Heart right ventricle (tissue), 16 donors: ENCODE data around the gene AMN. TPM values are rescaled to one million over a fixed set of nuclear protein-coding genes. Genes with fewer than 3 reads are reported as not detected.
A peak's percentile ranks its signal among the peaks of the same experiment; 100 is the strongest.

Source experiments
- ATAC-seq, 8 donors: fragments of 200-7000 bp; cut with Tn5 transposase; one replicate each; pipeline ENCODE4 v1.9.1; 2020; ENCODE audit warnings: mild to moderate bottlenecking in 8 of 8, moderate library complexity in 8 of 8, moderate number of reproducible peaks in 1 of 8
- DNase-seq, 2 donors: peaks; one replicate each; pipeline ENCODE4 v3.0.0-alpha.2; 2020
- H3K27ac ChIP-seq, 10 donors: fragments of 200-600 bp; sonication (generic) in 2 of 10; one replicate each; pipeline versions ENCODE4 v1.5.0 to v1.8.0; 2020 to 2022; ENCODE audit warnings: mild to moderate bottlenecking in 3 of 10
- H3K27me3 ChIP-seq, 7 donors: fragments of 200-600 bp; one replicate each; pipeline ENCODE4 v1.8.0; 2021 to 2022; ENCODE audit warnings: mild to moderate bottlenecking in 2 of 7
- H3K36me3 ChIP-seq, 9 donors: fragments of 200-600 bp; sonication (generic) in 1 of 9; one replicate each; pipeline versions ENCODE4 v1.5.0 to v1.8.0; 2020 to 2022; ENCODE audit warnings: mild to moderate bottlenecking in 2 of 9
- H3K4me1 ChIP-seq, 9 donors: fragments of 200-600 bp; sonication (generic) in 1 of 9; one replicate each; pipeline versions ENCODE4 v1.5.0 to v1.8.0; 2020 to 2022; ENCODE audit warnings: mild to moderate bottlenecking in 4 of 9
- H3K4me3 ChIP-seq, 10 donors: fragments of 200-600 bp; sonication (generic) in 2 of 10; one replicate each; pipeline versions ENCODE4 v1.5.0 to v1.8.0; 2020 to 2022; ENCODE audit warnings: mild to moderate bottlenecking in 7 of 10, moderate library complexity in 2 of 10
- H3K9me3 ChIP-seq, 11 donors: fragments of 200-600 bp in 10 of 11; sonication (generic) in 2 of 11; one replicate each; pipeline versions ENCODE4 v1.5.0 to v1.8.0; 2013 to 2022; ENCODE audit warnings: mild to moderate bottlenecking in 2 of 11, control low read depth in 1 of 11, moderate library complexity in 1 of 11
- CTCF ChIP-seq, 9 donors: fragments of 200-600 bp; sonication (generic) in 2 of 9; IDR thresholded peaks; one replicate each; pipeline versions ENCODE4 v1.5.0 to v1.8.0; 2021 to 2022; ENCODE audit warnings: antibody characterized with exemption in 9 of 9, mild to moderate bottlenecking in 5 of 9, moderate library complexity in 1 of 9
- WGBS, 2 donors: extraction: QIAGEN DNeasy Blood & Tissue Kit; methylation state at CpG; one replicate each; pipeline ENCODE4 v1.1.7; 2013; ENCODE audit warnings: inconsistent platforms in 1 of 2; 5-methylcytosine and 5-hydroxymethylcytosine counted together
- intact Hi-C, 10 donors: fragments of 100-400 bp; cut with DNase I; formaldehyde crosslinking; loops; one replicate each; pipeline versions ENCODE4 v1.11.1 to v1.14.2; 2022
- polyA plus RNA-seq, 2 donors: library from polyadenylated mRNA; stranded (reverse); fragments of 200-250 nt; gene quantifications; one replicate each; pipeline ENCODE4 v1.2.3, GENCODE V29; 2013
- total RNA-seq, 10 donors: library from RNA; stranded (reverse); fragmentation: NEBNext Ultra II Directional in 3 of 10; extraction: Animal tissue kit (Norgen Biotek cat#: 25700) in 3 of 10; gene quantifications; one replicate each; pipeline versions ENCODE4 v1.2.1 to v1.2.4, GENCODE V29; 2021 to 2023
- donor health status: Arrhythmogenic right ventricular cardiomyopathy.
- donor health status: ischemic (EF 13 %, LVEDD 7.1; RV severe dilation, severe dysfunction).
- donor health status: healthy with polysubstance abuse.
- donor health status: DM: no; HTN: yes; CAD: no.
- donor health status: DM: no; HTN: no; CAD: no.
- donor health status: ischemic (EF 25% LVEDD 6.9; RV normal size, moderate dysfunction).
- donor health status: ischemic (EF 25% LVEDD 5.7; RV mildly dilated, moderate dysfunction).
- donor health status: healthy.
- donor health status: DM: yes; HTN: yes; CAD: no.
- donor health status: Ischemic cardiomyopathy.
- donor health status: ischemic (EF 35%, LVEDD 5.7; RV mildly dilated, moderate dysfunction).
- donor health status: nonischemic (EF 11% LVEDD 7.7; RV severe dilation, severe dysfunction).
- donor health status: DM: yes; HTN: yes; CAD: no.
- donor health status: PGD.
- donor health status: ischemic (EF 29% LVEDD 5.4; RV normal size, mild dysfunction).
- donor health status: nonischemic (EF 23%, LVEDD 6.1; RV moderate dilation, normal function).

Gene AMN
- total and polyA plus RNA-seq, 12 donors, result 0.15 to 0.40 (median 0.17) TPM; not detected in 9

GRCh38 chr14:102928412-102929240 lies 6.2 kb downstream of the AMN start:
- H3K4me1 ChIP-seq, result peaks cover 16 to 35% (median 25%) of the 10 kb centered on the region in 9 donors
- peak; percentile 32 to 64 (median 55) for ATAC-seq
- peaks cover 0 to 21% (median 5%) of the 10 kb centered on the region in 9 donors for H3K36me3 ChIP-seq
- no peak overlapping the region for H3K27ac ChIP-seq
- WGBS, 2 donors, result 2% methylated on average over 74 to 93 of the region's 94 CpGs
- no peak for TF ChIP-seq CTCF (IDR thresholded peaks at IDR 0.05)
- peak; percentile 43 to 63 for DNase-seq
- H3K27me3 ChIP-seq, result peaks cover 21 to 87% (median 70%) of the 10 kb centered on the region in 7 donors
- H3K9me3 ChIP-seq, result no peaks in the 10 kb centered on the region
- intact Hi-C loops, result no loop called here
- peak overlapping the region; percentile 15 to 53 (median 47) for H3K4me3 ChIP-seq

- Histone ChIP-seq H3K4me3 (peak overlapping the region; percentile 15 to 53 (median 47)), H3K27ac (no peak overlapping the region), H3K9me3 (no peaks in the 10 kb centered on the region), H3K4me1 (peaks cover 16 to 30% (median 25%) of the 10 kb centered on the region in 9 donors), H3K36me3 (peaks cover 0 to 29% (median 8%) of the 10 kb centered on the region in 9 donors), H3K27me3 (peaks cover 17 to 78% (median 61%) of the 10 kb centered on the region in 7 donors)
- WGBS, 2 donors, result 2 to 3% methylated on average over 91 to 94 of the region's 94 CpGs
- ATAC-seq (peak in 3 of 8 donors; percentile 1 to 16 (median 13)), DNase-seq (no peak)
- no peak for TF ChIP-seq CTCF (IDR thresholded peaks at IDR 0.05)
- intact Hi-C loops, result no loop called here
These were observed 7.0 kb downstream of the AMN start for GRCh38 chr14:102929241-102930137.

- peaks cover 16 to 30% (median 25%) of the 10 kb centered on the region in 9 donors for H3K4me1 ChIP-seq
- no peak for DNase-seq
- ATAC-seq, result no peak
- intact Hi-C loops, result no loop called here
- peaks cover 17 to 71% (median 54%) of the 10 kb centered on the region in 7 donors for H3K27me3 ChIP-seq
- no peaks in the 10 kb centered on the region for H3K9me3 ChIP-seq
- WGBS, 2 donors, result 4 to 5% methylated on average over 64 to 74 of the region's 74 CpGs
- H3K27ac ChIP-seq, result no peak overlapping the region
- no peak for TF ChIP-seq CTCF (IDR thresholded peaks at IDR 0.05)
- peak overlapping the region in 9 of 10 donors; percentile 10 to 53 (median 48) for H3K4me3 ChIP-seq
- peaks cover 0 to 37% (median 8%) of the 10 kb centered on the region in 9 donors for H3K36me3 ChIP-seq
These were observed 7.8 kb downstream of the AMN start for GRCh38 chr14:102930138-102930752.
